COR-L47 (cell line): ENCODE data around the gene ACAP2.
"Not testable (repeated sequence)": the region's sequence is repeated elsewhere in the genome, so short reads cannot be mapped to it uniquely, and the experiment has no call there.

Experiments
- DNase-seq: peaks from one replicate; lab custom pipeline; 2025; lab: John Stamatoyannopoulos, UW

Gene ACAP2

DNA sequence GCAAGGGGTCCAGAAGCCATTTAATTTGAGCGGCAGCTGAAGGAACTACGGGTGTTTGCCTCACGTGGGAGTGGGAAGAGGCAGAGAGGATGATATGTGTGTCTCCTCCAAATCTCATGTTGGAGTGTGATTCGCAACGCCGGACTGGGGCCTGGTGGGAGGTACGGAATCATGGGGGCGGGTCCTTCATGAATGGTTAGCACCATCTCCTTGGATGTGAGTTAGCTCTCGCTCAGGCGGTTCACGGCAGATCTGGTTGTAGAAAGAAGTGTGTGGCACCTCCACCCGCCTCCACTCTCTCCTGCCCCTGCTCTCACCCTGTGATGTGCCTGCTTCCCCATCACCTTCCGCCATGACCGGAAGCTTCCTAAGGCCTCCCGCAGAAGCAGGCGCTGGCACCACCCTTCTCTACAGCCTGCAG lies 197.3 kb downstream of the ACAP2 start:
- no peak for DNase-seq

DNA sequence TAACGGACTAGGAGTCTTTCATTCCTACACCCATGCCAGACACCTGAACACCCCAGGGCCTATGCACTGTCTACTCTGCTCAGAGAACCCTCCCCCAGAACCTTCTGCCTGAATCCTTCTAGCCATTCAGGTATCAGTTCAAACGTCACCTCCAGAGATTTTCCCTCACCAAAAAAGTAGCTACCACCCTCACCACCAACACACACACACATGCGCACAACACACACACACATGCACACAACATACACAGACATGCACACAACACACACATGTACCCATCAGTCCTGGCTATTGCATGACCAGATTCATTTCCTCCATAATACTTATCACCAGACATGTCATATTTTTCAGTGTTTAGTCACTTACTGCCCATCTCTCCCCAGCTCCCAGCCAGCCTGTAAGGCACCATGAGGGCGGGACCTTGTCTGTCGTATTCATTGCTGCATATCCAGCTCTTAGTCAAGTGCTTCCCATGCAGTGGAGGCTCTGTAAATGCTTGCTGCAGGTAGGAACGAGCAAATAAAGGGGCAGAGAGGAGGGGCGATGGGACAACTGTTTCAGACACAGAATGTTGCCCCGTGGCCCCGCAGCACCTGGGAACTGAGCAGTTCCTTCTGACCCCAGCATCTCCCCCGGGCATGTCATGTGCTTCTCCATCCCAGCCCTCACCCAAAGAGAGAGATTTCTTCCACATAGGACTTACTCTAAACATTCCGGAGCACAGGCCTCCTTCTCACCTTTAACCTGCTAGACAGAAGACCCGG lies 201.0 kb downstream of the ACAP2 start:
- DNase-seq, result no peak

DNA sequence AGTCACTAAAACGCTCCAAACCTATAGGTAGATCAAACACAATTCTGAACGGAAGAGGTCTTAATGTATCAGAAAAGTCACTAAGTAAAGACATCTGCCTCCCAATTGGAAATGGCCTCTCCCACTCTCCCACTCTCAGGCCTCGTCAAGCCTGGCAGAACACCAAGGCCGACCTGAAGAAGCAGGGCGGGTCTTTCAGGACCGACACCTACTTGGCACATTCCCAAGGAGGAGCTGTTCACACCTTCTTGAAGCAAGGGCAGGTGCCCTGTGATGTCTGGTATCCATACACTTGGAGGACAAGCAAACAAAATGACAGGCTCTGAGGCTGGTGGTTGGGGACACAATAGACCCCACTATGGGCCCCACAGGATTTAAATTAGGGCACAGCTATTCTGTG lies 201.9 kb downstream of the ACAP2 start:
- DNase-seq, result no peak

- no peak for DNase-seq
These were observed 202.6 kb downstream of the ACAP2 start for GRCh38 chr3:195240171-195240701.

DNA sequence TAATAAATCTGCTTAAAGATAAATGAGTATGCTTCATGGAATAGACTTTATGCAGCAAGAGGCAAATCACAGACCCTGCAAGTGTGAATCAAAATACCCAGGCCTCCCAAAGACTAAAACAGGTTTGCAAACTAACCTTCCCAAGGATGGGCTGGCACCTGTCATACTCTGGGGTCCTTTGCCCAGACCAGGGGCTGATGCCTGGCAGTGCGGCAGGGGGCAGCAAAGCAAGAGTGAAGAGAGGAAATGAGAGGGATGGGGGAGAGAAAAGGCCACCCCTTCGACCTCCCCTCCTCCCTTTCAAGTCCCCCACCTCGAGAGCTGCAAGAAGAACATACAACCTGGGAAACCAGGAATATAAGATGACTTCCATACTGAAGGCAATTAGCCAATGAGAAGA lies 203.7 kb downstream of the ACAP2 start:
- no peak for DNase-seq

DNA sequence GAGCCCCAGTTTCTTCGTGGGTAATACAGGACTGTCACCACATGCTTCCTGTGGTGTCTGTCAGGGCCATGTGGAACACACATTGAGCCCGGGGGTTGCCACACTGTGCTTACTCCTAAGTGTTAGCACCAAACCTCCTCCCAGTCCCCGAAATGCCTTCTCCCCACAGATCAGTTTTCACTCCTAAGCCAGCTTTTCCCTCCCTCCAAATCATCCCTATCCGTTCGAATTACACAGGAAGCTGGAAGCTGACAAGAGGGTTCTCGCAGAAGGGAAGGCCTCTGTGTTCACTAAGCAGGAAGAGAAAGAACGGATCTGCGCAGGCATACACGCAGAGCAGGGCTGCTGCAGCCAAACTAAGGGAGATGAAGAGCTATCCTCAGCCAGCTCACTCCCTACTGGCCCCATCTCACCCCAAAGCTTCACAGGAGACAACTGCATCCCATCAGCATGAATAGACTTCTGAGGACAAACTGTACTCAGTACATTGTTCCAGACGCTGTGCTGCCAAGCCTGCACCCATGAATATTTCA lies 204.2 kb downstream of the ACAP2 start:
- DNase-seq, result no peak

- no peak for DNase-seq
These were observed 204.7 kb downstream of the ACAP2 start for GRCh38 chr3:195238081-195238571.

DNA sequence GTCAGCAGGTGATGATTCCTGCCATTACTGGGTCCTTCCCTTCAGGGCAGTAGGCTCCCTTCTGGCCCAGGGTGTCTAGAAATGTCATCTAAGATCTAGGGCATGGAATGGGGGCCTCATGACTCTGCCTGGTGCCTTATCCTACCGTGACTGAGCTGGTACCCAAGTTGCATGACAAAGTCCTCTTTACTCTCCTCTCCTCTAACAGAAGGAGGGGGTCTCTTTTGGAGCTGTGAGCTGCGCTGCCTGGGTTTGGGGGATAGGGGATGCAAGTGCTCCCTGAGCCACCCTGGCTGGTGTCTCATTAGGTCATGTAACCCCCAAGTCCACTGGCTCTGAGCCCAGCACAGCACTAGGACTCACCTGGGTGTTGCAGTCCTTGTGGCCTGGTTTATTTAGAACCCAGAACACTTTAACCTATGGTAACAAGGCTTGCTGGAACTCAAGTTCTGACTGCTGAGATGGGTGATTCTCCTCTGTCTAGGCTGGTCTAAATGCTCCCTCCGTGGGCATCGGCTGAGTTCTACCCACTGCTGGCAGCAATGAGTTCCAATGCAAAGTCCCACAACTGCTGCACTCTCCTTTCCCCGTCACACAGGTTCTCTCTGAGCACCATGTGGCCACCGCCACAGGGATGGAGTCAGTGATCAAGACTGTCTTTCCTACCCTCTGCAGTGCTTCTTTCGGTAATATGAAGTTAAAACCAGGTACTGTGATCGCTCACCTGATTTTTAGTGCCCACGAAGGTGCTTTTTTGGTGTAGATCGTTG lies 205.8 kb downstream of the ACAP2 start:
- no peak for DNase-seq

GRCh38 chr3:195236076-195236798 lies 206.6 kb downstream of the ACAP2 start:
- DNase-seq, result no peak

DNA sequence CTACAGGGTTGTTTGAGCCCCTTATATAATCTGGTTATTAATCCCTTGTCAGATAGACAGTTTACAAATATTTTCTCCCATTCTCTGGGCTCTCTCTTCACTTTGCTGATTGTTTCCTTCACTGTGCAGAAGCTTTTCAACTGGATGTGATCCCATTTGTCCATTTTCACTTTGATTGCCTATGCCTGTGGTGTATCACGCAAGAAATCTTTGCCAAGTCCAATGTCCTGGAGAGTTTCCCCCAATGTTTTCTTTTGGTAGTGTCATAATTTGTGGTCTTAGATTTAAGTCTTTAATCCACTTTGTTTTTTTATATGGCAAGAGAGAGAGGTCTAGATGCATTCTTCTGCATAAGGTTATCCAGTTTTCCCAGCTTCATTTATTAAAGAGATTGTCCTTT lies 212.6 kb downstream of the ACAP2 start:
- DNase-seq, result no peak

GRCh38 chr3:195228886-195229285 lies 213.9 kb downstream of the ACAP2 start:
- not testable (repeated sequence) for DNase-seq

DNA sequence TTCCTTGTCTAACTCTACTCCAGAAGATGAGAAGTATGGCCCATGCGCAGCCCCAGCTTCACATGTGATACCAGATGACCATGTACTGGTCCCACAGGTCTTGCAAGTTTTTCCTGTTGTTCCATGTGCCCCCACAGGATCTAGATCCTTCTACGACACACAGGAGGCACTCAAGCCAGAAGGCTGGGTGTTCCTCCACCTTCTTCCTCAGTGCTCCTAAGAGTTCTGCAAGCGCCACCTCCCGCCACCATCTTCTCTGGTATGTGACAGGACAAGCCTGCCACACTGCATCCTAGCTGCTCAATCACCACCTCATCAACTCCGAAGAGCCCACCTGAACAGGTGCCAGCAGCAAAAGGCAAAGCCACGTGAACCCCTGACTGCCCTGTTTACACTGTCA lies 214.9 kb downstream of the ACAP2 start:
- DNase-seq, result no peak

DNA sequence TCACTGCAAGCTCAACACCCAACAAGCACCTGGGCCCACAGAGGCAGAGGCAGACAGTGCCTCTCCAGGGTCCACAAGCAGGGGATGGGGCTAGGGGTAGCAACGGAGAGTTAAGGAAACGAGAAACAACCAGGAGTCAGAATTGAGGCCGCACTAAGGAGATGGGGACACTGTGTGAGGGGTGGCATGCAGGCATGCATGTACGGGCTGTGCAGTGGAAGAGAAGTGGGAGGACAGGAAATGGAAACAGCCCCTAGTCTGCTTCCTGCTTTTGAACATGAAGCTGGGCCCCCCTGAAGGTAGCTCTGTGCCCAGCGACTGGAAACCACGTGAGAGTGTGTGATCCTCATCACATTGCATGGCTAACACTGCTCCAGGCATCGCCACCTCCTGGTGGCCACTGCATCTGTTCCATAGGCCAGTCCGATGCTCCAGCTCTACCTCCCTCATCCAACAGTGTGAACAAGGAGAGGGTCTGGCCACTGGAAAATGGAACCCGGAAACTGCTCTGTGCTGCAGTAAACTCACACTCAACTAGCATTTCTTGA lies 215.8 kb downstream of the ACAP2 start:
- no peak for DNase-seq

GRCh38 chr3:195226445-195226844 lies 216.4 kb downstream of the ACAP2 start:
- DNase-seq, result no peak

DNA sequence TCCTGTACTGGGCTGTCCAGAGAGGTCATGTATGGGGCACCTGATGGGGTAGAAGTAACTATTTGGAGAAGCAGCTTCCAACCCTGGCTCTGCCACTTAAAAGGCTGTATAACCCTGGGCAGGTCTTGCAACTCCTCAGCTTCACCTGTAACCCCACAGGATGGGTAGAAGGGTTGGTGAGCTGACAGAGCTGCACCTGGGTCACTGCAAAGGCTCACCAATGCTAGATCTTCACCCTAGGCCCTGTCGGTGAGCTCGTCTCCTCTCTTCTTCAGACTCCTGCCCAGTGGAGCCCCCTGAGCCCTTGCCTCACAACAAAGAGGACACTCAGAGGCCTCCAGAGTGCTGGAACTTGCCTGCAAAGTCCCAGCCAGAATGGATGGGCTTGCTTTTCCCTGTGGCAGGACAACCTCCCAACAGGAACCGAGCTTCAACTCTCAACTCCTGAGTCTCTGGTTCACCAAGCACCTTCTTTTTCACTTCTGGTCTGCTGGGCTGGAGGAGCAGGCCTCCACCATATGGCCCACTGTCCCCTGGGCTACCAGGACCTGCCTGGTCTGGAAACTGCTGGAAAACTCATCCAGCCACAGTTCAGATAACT lies 217.7 kb downstream of the ACAP2 start:
- no peak for DNase-seq
